Measurements from ENCODE around the gene TRIM44.
"Not testable (repeated sequence)": the region's sequence is repeated elsewhere in the genome, so short reads cannot be mapped to it uniquely, and the experiment has no call there.

DNA sequence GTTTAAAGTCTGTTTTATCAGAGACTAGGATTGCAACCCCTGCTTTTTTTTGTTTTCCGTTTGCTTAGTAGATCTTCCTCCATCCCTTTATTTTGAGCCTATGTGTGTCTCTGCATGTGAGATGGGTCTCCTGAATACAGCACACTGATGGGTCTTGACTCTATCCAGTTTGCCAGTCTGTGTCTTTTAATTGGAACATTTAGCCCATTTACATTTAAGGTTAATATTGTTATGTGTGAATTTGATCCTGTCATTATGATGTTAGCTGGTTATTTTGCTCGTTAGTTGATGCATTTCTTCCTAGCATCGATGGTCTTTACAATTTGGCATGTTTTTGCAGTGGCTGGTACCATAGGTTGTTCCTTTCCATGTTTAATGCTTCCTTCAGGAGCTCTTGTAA lies 114.7 kb downstream of the TRIM44 start:
- not testable (repeated sequence) for TF ChIP-seq CTCF, POLR2A, EP300, POLR2AphosphoS5 (IDR thresholded peaks at IDR 0.05)
